ENCODE results near the gene MTMR2. TPM values are rescaled to one million over a fixed set of nuclear protein-coding genes. Genes with fewer than 3 reads are reported as not detected.

The MTMR2 gene
- polyA plus RNA-seq, 1 donor from 2014 or later = 30.9 TPM

GRCh38 chr11:95796501-95796900 is 127.4 kb downstream of the MTMR2 start:
- Histone ChIP-seq H3F3A (ENCODE audit: insufficient read depth, low read length, poor library complexity, severe bottlenecking) (no peaks in the 10 kb centered on the region), H4K20me1 (ENCODE audit: insufficient read depth) (peaks cover under 1% of the 10 kb centered on the region), H3K36me3 (ENCODE audit: insufficient read depth, low read length) (no peaks in the 10 kb centered on the region), H3K79me2 (replicated peaks; ENCODE audit: insufficient read depth, low read length) (peaks cover 72% of the 10 kb centered on the region), H3K27me3 (ENCODE audit: insufficient read depth, low read depth, low read length) (no peaks in the 10 kb centered on the region), H3K9ac (ENCODE audit: low read length) (no peak overlapping the region), H3K27ac (ENCODE audit: low read length) (no peak overlapping the region), H3K4me3 (ENCODE audit: low read length) (no peak overlapping the region), H3K9me2 (ENCODE audit: insufficient read depth, low read length) (no peaks in the 10 kb centered on the region), H3K4me2 (ENCODE audit: low read length) (no peak overlapping the region), H3K9me3 (ENCODE audit: low read length) (no peaks in the 10 kb centered on the region), H2AFZ (ENCODE audit: low read depth, low read length) (no peak overlapping the region)
- TF ChIP-seq, protein P1, sequence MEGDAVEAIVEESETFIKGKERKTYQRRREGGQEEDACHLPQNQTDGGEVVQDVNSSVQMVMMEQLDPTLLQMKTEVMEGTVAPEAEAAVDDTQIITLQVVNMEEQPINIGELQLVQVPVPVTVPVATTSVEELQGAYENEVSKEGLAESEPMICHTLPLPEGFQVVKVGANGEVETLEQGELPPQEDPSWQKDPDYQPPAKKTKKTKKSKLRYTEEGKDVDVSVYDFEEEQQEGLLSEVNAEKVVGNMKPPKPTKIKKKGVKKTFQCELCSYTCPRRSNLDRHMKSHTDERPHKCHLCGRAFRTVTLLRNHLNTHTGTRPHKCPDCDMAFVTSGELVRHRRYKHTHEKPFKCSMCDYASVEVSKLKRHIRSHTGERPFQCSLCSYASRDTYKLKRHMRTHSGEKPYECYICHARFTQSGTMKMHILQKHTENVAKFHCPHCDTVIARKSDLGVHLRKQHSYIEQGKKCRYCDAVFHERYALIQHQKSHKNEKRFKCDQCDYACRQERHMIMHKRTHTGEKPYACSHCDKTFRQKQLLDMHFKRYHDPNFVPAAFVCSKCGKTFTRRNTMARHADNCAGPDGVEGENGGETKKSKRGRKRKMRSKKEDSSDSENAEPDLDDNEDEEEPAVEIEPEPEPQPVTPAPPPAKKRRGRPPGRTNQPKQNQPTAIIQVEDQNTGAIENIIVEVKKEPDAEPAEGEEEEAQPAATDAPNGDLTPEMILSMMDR (IDR thresholded peaks at IDR 0.05; ENCODE audit: poor library complexity, severe bottlenecking) = no peak
- TF ChIP-seq REST (IDR thresholded peaks at IDR 0.05; ENCODE audit: borderline replicate concordance) = no peak
- no peak for TF ChIP-seq MXI1 (conservative IDR thresholded peaks at IDR 0.05; ENCODE audit: poor library complexity, severe bottlenecking)
- no peak for TF ChIP-seq EP300 (conservative IDR thresholded peaks at IDR 0.05; ENCODE audit: poor library complexity, severe bottlenecking)
- TF ChIP-seq SMC3 (conservative IDR thresholded peaks at IDR 0.05; ENCODE audit: poor library complexity) = no peak
- TF ChIP-seq EZH2 (IDR thresholded peaks at IDR 0.05; ENCODE audit: borderline replicate concordance, insufficient read depth, low read length, poor library complexity, severe bottlenecking) = no peak
- TF ChIP-seq RAD21 (conservative IDR thresholded peaks at IDR 0.05) = no peak
- no peak for TF ChIP-seq POLR2AphosphoS5 (IDR thresholded peaks at IDR 0.05)
- no peak for TF ChIP-seq TAF1 (IDR thresholded peaks at IDR 0.05; ENCODE audit: low read depth)

GRCh38 chr11:95795627-95796295 is 128.1 kb downstream of the MTMR2 start:
- peaks cover 4% of the 10 kb centered on the region for H4K20me1 ChIP-seq (ENCODE audit: insufficient read depth)
- no peak for TF ChIP-seq MXI1 (conservative IDR thresholded peaks at IDR 0.05; ENCODE audit: poor library complexity, severe bottlenecking)
- TF ChIP-seq REST (IDR thresholded peaks at IDR 0.05; ENCODE audit: borderline replicate concordance) = no peak
- TF ChIP-seq EP300 (conservative IDR thresholded peaks at IDR 0.05; ENCODE audit: poor library complexity, severe bottlenecking) = no peak
- no peak for TF ChIP-seq RAD21 (conservative IDR thresholded peaks at IDR 0.05)
- no peak for TF ChIP-seq POLR2AphosphoS5 (IDR thresholded peaks at IDR 0.05)
- TF ChIP-seq TAF1 (IDR thresholded peaks at IDR 0.05; ENCODE audit: low read depth) = no peak
- no peak for TF ChIP-seq EZH2 (IDR thresholded peaks at IDR 0.05; ENCODE audit: borderline replicate concordance, insufficient read depth, low read length, poor library complexity, severe bottlenecking)
- TF ChIP-seq SMC3 (conservative IDR thresholded peaks at IDR 0.05; ENCODE audit: poor library complexity) = no peak
- TF ChIP-seq, protein P1 (IDR thresholded peaks at IDR 0.05; ENCODE audit: poor library complexity, severe bottlenecking) = no peak
- H3K9me2 ChIP-seq (ENCODE audit: insufficient read depth, low read length) = no peaks in the 10 kb centered on the region
- peaks cover 76% of the 10 kb centered on the region for H3K79me2 ChIP-seq (replicated peaks; ENCODE audit: insufficient read depth, low read length)
- H3F3A ChIP-seq (ENCODE audit: insufficient read depth, low read length, poor library complexity, severe bottlenecking) = no peaks in the 10 kb centered on the region
- no peak overlapping the region for H3K4me3 ChIP-seq (ENCODE audit: low read length)
- H3K4me2 ChIP-seq (ENCODE audit: low read length) = no peak overlapping the region
- H3K27me3 ChIP-seq (ENCODE audit: insufficient read depth, low read depth, low read length) = no peaks in the 10 kb centered on the region
- no peak overlapping the region for H3K9ac ChIP-seq (ENCODE audit: low read length)
- H3K27ac ChIP-seq (ENCODE audit: low read length) = no peak overlapping the region
- H3K9me3 ChIP-seq (ENCODE audit: low read length) = no peaks in the 10 kb centered on the region
- H3K36me3 ChIP-seq (ENCODE audit: insufficient read depth, low read length) = no peaks in the 10 kb centered on the region
- H2AFZ ChIP-seq (ENCODE audit: low read depth, low read length) = no peak overlapping the region
